ENCODE results near the gene PACS2. TPM values are rescaled to one million over a fixed set of nuclear protein-coding genes. Genes with fewer than 3 reads are reported as not detected.

The PACS2 gene
- polyA plus RNA-seq, 1 of the 3 experiments (the other 2 are of a cell fraction): 42.7 TPM

DNA sequence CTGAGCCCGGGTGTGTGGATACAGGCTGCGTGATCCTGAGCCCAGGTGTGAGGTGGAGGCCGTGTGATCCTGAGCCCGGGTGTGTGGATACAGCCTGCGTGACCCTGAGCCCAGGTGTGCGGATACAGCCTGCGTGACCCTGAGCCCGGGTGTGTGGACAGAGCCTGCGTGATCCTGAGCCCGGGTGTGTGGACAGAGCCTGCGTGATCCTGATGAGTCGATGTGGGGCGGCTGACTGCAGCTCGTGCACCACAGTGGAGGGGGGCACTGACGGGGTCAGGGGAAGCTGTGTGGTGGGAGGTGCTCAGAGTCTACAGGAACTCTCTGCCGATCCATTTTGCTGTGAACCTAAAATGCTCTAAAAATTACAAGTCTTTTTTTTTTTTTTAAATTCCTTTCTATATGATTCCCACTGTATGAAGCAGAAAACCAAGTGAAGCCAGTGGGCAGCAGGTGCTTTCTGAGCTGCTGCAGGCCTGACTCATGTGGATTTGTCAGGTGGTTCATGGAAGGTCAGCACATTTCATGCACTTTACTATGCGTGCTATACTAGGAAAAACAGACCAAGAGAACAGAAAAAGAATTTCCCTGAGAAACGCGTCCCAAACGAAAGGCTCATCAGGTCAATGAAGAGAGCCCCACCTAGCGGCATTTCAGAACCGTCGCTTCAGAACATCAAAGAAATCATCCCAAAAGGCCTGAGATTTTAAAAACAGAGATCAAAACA is 33.0 kb upstream of the PACS2 start:
- H3K9ac ChIP-seq: no peak overlapping the region
- no peaks in the 10 kb centered on the region for H3F3A ChIP-seq (replicated peaks; ENCODE audit: insufficient read depth)
- H3K4me1 ChIP-seq (ENCODE audit: control insufficient read depth in 1 of 2, insufficient read depth in 2 of 2, low read depth in 1 of 2, low read length in 1 of 2): peaks cover 0 to 5% of the 10 kb centered on the region in 2 experiments; a peak in 1 of 4 replicates
- H3K4me2 ChIP-seq: no peak overlapping the region
- H3K9me2 ChIP-seq: no peaks in the 10 kb centered on the region
- peaks cover 47% of the 10 kb centered on the region for H4K20me1 ChIP-seq (ENCODE audit: insufficient read depth)
- 79% methylated on average over 11 of the region's 23 CpGs for whole genome bisulfite sequencing (ENCODE audit: low lambda C conversion rate)
- ChIA-PET POLR2A (no interaction called here), CTCF (interaction anchor here (0.7 to 2.3 kb wide), 10 partner anchors 9 to 191 kb away, joined by 3 to 10 read pairs (median 4); no protein-coding TSS in a partner anchor)
- H2AFZ ChIP-seq (ENCODE audit: low read depth): no peak overlapping the region
- H3K9me3 ChIP-seq: no peaks in the 10 kb centered on the region
- H3K79me2 ChIP-seq (ENCODE audit: insufficient read depth): peaks cover 54% of the 10 kb centered on the region; the same call in 1 of the 2 replicates
- H3K27ac ChIP-seq (ENCODE audit: low read depth in 2 of 2, low read length in 1 of 2): no peak overlapping the region; a peak in 1 of 4 replicates
- no peak overlapping the region; a peak in 1 of 4 replicates for H3K4me3 ChIP-seq (ENCODE audit: low read depth in 2 of 2, low read length in 1 of 2)
- H3K27me3 ChIP-seq (ENCODE audit: insufficient read depth): no peaks in the 10 kb centered on the region
- peaks cover 0 to 4% of the 10 kb centered on the region in 2 experiments for H3K36me3 ChIP-seq (replicated peaks in 1 of 2; ENCODE audit: control insufficient read depth in 1 of 2, insufficient read depth in 2 of 2, low read length in 1 of 2)
- peak; percentile 70 for DNase-seq
- TF ChIP-seq TEAD4 (IDR thresholded peaks at IDR 0.05; ENCODE audit: borderline replicate concordance, insufficient read depth) (no peak), RAD21 (IDR thresholded peaks at IDR 0.05; ENCODE audit: low read length) (peak; percentile 76), SMC3 (IDR thresholded peaks at IDR 0.05; ENCODE audit: low read depth, low read length) (peak; percentile 19; the same call in 1 of the 2 replicates)
- TF ChIP-seq, protein P1, sequence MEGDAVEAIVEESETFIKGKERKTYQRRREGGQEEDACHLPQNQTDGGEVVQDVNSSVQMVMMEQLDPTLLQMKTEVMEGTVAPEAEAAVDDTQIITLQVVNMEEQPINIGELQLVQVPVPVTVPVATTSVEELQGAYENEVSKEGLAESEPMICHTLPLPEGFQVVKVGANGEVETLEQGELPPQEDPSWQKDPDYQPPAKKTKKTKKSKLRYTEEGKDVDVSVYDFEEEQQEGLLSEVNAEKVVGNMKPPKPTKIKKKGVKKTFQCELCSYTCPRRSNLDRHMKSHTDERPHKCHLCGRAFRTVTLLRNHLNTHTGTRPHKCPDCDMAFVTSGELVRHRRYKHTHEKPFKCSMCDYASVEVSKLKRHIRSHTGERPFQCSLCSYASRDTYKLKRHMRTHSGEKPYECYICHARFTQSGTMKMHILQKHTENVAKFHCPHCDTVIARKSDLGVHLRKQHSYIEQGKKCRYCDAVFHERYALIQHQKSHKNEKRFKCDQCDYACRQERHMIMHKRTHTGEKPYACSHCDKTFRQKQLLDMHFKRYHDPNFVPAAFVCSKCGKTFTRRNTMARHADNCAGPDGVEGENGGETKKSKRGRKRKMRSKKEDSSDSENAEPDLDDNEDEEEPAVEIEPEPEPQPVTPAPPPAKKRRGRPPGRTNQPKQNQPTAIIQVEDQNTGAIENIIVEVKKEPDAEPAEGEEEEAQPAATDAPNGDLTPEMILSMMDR (IDR thresholded peaks at IDR 0.05): peak; percentile 23; the same call in 1 of the 2 replicates

DNA sequence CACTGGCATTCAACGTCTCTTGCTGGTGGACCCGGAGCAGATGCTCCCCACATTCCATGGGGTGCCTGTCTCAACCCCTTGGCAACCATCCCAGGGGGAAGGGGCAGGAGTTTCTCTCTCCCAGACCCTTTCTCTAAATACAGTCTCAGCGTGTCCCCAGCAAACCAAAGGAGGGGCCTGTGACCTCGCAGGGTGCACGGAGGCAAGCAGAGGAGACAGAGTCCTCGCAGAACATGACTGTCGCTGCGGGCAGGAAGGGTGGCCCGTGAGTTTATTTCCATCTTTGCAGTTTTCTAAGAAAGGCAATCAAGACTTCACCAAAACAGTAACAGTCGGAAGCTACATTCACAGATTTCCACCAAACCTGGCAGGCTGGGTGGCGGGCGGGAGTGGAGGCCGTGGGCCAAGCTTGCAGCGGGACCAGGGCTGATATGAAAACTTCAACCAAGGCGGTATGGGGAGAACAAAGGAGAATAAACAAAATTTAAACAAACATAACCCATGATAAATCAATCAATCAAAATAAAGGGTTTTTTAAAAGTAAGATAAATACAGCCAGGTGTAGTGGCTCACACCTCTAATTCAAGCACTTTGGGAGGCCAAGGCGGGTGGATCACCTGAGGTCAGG is 32.3 kb upstream of the PACS2 start:
- Histone ChIP-seq H3K27me3 (ENCODE audit: insufficient read depth) (no peaks in the 10 kb centered on the region), H3K9me2 (no peaks in the 10 kb centered on the region), H3F3A (replicated peaks; ENCODE audit: insufficient read depth) (no peaks in the 10 kb centered on the region), H3K79me2 (ENCODE audit: insufficient read depth) (peaks cover 55% of the 10 kb centered on the region; the same call in 1 of the 2 replicates), H3K4me1 (ENCODE audit: control insufficient read depth in 1 of 2, insufficient read depth in 2 of 2, low read depth in 1 of 2, low read length in 1 of 2) (peaks cover 0 to 12% of the 10 kb centered on the region in 2 experiments; a peak in 1 of 4 replicates), H3K9me3 (no peaks in the 10 kb centered on the region), H3K9ac (no peak overlapping the region), H2AFZ (ENCODE audit: low read depth) (no peak overlapping the region), H3K36me3 (replicated peaks in 1 of 2; ENCODE audit: control insufficient read depth in 1 of 2, insufficient read depth in 2 of 2, low read length in 1 of 2) (peaks cover 0 to 4% of the 10 kb centered on the region in 2 experiments), H3K4me3 (ENCODE audit: low read depth in 2 of 2, low read length in 1 of 2) (no peak overlapping the region; a peak in 1 of 4 replicates), H3K4me2 (no peak overlapping the region), H3K27ac (ENCODE audit: low read depth in 2 of 2, low read length in 1 of 2) (no peak overlapping the region; a peak in 1 of 4 replicates), H4K20me1 (ENCODE audit: insufficient read depth) (peaks cover 47% of the 10 kb centered on the region)
- DNase-seq: no peak
- POLR2A ChIA-PET: no interaction called here
- no peak for TF ChIP-seq RCOR1 (IDR thresholded peaks at IDR 0.05; ENCODE audit: low read length)
- no peak for TF ChIP-seq EZH2phosphoT487 (IDR thresholded peaks at IDR 0.05; ENCODE audit: borderline replicate concordance, low read depth)
- TF ChIP-seq, protein P2, sequence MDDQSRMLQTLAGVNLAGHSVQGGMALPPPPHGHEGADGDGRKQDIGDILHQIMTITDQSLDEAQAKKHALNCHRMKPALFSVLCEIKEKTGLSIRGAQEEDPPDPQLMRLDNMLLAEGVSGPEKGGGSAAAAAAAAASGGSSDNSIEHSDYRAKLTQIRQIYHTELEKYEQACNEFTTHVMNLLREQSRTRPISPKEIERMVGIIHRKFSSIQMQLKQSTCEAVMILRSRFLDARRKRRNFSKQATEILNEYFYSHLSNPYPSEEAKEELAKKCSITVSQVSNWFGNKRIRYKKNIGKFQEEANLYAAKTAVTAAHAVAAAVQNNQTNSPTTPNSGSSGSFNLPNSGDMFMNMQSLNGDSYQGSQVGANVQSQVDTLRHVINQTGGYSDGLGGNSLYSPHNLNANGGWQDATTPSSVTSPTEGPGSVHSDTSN (IDR thresholded peaks at IDR 0.05): no peak
- TF ChIP-seq, protein P3, sequence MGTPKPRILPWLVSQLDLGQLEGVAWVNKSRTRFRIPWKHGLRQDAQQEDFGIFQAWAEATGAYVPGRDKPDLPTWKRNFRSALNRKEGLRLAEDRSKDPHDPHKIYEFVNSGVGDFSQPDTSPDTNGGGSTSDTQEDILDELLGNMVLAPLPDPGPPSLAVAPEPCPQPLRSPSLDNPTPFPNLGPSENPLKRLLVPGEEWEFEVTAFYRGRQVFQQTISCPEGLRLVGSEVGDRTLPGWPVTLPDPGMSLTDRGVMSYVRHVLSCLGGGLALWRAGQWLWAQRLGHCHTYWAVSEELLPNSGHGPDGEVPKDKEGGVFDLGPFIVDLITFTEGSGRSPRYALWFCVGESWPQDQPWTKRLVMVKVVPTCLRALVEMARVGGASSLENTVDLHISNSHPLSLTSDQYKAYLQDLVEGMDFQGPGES (IDR thresholded peaks at IDR 0.05; ENCODE audit: low read depth, low read length): no peak
- TF ChIP-seq NFIC (IDR thresholded peaks at IDR 0.05; ENCODE audit: borderline replicate concordance): no peak
- CTCF ChIA-PET: interaction anchor here (0.7 to 2.3 kb wide), 11 partner anchors 9 to 192 kb away, joined by 3 to 10 read pairs (median 3); no protein-coding TSS in a partner anchor
- 93% methylated on average over 16 of the region's 16 CpGs for WGBS (ENCODE audit: low lambda C conversion rate)

All from SK-N-SH (cell line).